Measurements from ENCODE around the gene CLTCL1.
"Not testable (repeated sequence)": the region's sequence is repeated elsewhere in the genome, so short reads cannot be mapped to it uniquely, and the experiment has no call there.

Gene CLTCL1

GRCh38 chr22:19291580-19292457 is at the start of gene CLTCL1:
CLTCL1 (minus strand) TSS chr22:19291719; CDS start chr22:19291641, 78 bp downstream.
- DNase-seq: peak in 52 of 56 donors; percentile 30 to 85 (median 68)

DNA sequence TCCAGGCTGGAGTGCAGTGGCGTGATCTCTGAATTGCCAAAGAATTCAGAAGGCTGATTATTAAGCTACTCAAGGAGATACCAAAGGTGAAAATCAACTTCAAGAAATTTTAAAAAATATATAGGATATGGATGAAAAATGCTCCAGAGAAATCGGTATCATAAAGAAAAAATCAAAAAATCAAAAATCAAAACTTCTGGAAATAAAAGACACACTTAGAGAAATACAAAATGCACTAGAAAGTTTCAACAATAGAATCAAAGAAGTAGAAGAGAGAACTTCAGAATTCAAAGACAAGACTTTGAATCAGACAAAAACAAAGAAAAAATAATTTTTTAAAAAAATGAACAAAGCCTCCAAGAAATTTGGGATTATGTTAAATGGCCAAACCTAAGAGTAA is 45.6 kb upstream of the CLTCL1 start:
- DNase-seq: no peak

DNA sequence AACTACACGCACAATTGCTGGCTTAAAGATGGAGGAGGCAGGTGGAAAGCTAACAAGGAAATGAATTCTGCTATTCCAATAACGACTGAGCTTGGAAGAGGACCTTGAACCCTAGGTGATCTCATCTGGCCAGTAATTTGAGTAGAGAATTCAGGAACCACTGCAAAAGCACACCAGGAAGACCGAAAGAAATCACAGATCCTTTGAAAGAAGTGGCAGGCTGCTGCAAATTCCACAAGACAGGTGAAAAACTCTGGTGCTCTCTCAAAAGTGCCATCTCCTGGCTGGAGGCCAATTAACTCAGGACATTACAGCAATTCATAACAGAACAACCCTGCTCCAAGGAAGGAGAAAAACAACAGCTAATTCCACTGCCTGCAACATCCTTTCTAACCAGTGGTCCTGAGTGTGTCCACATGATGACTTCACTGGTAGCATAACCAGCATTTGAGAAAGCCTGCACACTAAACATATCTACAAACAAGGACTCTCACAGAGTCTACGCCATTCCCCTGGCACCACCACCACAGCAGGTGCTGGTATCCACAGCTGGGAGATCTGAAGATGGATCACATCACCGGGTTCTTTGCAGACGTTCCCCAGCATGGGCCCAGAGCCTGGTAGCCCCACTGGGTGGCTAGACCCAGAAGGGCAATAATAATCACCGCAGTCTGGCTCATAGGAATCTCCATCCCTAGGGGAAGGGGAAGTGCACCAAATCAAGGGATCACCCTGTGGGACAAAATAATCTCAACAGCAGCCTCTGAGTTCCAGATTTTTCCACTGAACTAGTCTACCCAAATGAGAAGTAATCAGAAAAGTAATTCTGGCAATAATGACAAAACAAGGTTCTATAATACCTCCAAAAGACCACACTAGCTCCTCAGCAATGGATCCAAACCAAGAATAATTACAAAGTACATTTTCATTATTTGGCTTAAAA is 44.9 kb upstream of the CLTCL1 start:
- no peak for DNase-seq

GRCh38 chr22:19331975-19332374 is 40.5 kb upstream of the CLTCL1 start:
- DNase-seq: no peak

DNA sequence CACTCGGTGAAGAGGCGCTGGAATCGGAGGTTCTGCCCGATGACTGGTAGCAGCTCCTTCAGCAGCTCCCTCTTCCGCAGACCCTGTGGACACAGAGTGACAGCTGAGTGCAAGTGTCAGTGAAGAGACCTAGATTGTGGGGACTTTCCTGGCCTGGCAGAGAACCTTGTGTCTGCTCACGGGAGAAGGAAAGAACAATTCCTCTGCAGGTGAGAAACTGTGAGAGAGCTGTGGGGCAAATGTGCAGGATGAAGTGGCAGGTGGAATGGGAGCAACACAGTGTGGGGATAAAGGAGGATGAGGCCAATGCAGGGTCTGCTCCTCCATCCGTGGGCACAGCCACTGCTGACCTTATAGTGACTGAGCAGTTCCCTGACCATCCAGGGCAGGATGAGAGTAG is 40.0 kb upstream of the CLTCL1 start:
- no peak for DNase-seq

DNA sequence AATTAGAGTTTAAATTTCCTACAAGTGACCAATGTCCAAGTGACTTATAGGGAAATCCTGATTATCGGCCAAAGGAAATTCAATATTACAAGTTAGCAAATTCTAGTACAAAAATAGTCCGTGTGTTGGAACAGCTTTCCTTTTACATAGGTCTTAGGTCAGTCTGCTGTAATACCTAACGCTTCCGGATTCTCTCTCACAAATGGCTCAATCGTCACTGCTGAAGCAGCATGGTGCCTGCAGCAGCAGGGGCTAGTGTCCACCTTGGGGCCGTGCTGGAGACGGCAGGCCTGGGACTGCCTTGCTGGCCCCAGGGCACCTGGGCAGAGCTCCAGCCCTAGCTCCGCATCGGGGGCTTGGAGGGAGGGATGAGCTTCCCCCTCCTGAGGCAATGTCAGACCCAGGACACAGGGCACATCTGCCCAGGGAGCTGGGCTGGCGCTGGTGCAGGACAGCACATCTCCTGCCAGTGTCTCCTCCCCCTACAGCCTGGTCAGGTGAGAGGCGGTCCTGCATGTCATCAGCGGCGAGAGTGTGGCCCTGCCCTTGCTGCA is 39.4 kb upstream of the CLTCL1 start:
- no peak for DNase-seq

- DNase-seq: not testable (repeated sequence)
Observed at GRCh38 chr22:19330205-19330604, 38.7 kb upstream of the CLTCL1 start.

DNA sequence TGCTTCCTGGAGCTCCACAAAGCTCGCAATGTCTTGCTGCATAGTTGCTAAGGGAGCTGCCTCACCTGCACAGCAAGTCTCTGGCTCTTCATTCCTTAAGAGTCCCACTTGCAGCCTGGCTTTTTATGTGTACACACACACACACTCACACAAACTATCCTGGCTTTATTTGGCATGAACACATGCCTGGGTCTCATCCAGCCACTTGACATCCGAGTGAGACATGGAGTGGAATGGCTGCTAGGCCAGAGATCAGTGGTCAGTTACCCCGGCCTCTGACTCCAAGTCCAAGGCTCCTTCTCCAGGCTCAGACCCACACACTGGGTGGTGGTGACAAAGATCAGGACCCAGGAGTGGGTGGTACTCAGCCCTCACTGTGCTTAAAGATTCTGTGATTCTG is 37.9 kb upstream of the CLTCL1 start:
- no peak for DNase-seq

GRCh38 chr22:19325296-19325948 is 33.9 kb upstream of the CLTCL1 start:
- DNase-seq: no peak

- not testable (repeated sequence) for DNase-seq
Observed at GRCh38 chr22:19323420-19323819, 31.9 kb upstream of the CLTCL1 start.

DNA sequence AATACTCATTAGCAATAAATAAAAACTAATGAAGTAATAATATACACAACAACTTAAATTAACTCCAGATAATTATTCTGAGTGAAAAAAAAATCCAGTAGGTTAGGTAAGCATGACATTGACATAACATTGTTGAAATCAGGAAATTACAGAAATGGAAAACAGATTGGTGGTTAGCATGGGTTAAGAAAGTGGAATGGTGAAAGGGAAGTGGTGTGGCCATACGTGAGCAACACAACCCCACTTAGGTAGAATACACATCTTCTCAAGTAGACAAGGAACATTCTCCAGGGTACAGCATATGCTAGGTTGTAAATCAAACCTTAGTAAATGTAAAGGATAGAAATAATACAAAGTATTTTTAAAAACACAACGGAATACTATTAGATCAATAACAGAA is 30.2 kb upstream of the CLTCL1 start:
- DNase-seq: no peak

DNA sequence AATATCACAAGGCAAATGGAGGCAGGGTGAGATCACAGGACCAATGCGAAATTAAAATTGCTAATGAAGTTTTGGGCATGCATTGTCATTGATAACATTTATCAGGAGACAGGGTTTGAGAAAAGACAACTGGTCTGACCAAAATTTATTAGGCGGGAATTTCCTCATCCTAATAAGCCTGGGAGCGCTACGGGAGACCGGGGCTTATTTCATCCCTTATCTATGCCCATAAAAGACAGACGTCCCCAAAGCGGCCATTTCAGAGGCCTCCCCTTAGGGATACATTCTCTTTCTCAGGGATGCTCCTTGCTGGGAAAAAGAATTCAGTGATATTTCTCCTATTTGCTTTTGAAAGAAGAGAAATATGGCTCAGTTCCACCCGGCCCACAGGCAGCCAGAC is 28.6 kb upstream of the CLTCL1 start:
- DNase-seq: not testable (repeated sequence)

- no peak for DNase-seq
Observed at GRCh38 chr22:19319281-19319680, 27.8 kb upstream of the CLTCL1 start.

DNA sequence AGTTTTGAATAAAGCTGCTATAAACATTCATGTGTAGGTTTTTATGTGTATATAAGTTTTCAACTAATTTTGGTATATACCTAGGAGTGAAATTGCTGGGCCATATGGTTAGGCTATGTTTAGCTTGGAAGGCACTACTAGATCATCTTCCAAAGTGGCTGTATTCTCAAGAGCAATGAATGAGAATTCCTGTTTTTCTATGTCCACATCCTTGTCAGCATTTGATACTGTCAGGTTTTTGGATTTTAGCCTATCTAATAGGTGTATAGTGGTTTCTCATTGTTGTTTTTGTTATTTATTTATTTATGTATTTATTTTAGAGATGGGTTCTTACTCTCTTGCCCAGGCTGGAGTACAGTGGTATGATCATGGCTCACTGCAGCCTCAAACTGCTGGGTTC is 26.3 kb upstream of the CLTCL1 start:
- DNase-seq: no peak

- DNase-seq: no peak
Observed at GRCh38 chr22:19307872-19308271, 16.4 kb upstream of the CLTCL1 start.

DNA sequence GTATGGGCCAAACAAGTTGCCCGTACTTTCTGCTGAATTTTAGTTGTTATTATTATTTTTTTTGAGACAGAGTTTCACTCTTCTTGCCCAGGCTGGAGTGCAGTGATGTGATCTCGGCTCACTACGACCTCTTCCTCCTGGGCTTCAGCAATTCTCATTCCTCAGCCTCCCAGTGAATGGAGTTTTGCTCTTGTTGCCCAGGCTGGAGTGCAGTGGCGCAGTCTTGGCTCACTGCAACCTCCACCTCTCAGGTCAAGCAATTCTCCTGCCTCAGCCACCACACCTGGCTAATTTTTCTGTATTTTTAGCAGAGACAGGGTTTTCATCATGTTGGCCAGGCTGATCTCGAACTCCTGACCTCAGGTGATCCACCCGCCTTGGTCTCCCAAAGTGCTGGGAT is 15.0 kb upstream of the CLTCL1 start:
- not testable (repeated sequence) for DNase-seq

- DNase-seq: no peak
Observed at GRCh38 chr22:19304547-19304946, 13.0 kb upstream of the CLTCL1 start.

- DNase-seq: no peak
Observed at GRCh38 chr22:19303785-19304184, 12.3 kb upstream of the CLTCL1 start.

DNA sequence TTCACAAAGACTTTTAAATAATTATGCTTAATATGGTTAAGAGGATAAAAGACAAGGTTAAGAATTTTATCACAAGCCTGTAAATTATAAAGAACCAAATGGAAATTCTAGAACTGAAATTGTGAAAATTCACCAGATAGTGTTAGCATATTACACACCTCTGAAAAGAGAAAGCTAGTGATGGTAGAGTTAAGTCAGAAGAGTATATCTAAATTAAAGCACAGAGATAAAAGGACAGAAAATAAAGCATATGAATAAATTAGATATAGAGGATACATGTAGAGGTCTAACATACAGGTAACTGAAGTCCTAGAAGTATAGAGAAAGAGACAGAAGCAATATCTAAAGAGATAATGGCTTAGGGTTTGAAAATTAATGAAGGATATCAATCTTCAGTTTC is 4.2 kb upstream of the CLTCL1 start:
- DNase-seq: no peak

DNA sequence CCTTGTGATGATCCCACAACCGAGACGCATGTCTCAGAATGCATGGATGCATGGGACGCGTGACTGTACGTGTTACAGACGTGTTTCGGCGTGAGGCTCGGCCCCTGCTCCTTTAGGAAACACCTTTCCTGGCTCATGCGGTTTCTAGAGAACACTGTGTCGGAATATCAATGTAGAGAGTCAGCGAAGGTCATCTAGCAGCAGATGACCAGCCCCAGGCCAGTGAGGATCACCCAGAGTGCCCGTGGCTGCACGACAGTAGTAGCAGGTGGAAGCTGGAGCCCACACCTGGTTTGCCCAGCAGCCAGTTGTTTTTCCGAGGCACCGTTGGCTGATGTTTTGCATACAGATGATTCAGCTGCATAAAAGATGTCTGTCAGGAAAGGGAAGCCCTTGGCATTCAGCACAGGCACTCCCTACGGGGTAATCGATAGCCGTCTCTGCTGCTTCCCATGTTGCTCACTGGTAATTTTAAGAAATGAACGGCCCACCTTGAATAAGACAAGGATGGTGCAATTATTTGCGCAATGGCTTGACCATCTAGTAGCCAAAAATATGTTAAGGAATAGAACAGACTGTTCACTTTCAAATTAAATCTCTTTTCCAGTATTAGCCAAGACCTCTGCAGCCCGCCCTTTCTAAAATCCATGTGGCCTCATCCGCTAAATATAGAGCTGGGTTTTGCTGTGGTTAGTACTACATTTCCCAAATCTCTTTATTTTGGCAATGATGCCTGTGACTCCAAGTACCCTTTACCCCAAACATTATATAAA is 1.1 kb upstream of the CLTCL1 start:
- DNase-seq: peak in 3 of 56 donors; percentile 21 to 30 (median 28)

DNA sequence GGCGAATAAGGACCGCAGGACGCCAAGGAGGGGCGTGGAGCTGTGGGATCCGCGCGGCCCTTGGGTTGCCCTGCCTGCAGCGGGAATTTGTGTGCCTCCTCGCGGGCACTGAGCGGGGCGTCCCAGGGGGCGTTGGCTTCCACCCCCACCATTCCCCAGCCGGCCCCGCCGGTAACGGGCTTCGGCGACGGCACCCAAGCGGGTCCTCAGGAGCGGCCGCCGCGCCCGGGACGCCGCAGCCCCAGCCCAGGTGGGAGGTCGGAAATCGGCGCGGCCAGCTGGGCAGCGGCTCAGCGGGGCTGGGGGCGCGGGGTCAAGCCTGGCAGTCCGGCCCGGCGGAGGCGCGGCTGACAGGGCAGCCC is 320 bp downstream of the CLTCL1 start:
- peak in 14 of 56 donors; percentile 6 to 56 (median 37) for DNase-seq
